ENCODE data around the gene DDAH2. TPM values are rescaled to one million over a fixed set of nuclear protein-coding genes. Genes with fewer than 3 reads are reported as not detected.
"Not testable (repeated sequence)": the region's sequence is repeated elsewhere in the genome, so short reads cannot be mapped to it uniquely, and the experiment has no call there.

Gene DDAH2
- total RNA-seq, 1 donor from 2014 or later, result 12.2 TPM

GRCh38 chr6:31715022-31715958 lies 13.8 kb downstream of the DDAH2 start, which contains the start of gene LY6G6D:
TSS of gene LY6G6D (plus strand) at chr6:31715348. CDS start at chr6:31715356, 8 bp downstream.
- intact Hi-C loops (cut with micrococcal nuclease), result no loop called here

GRCh38 chr6:31713991-31714684 lies 15.0 kb downstream of the DDAH2 start:
- intact Hi-C loops (cut with micrococcal nuclease), result no loop called here

- intact Hi-C loops (cut with micrococcal nuclease), result no loop called here
Observed at GRCh38 chr6:31713465-31713864, 15.6 kb downstream of the DDAH2 start.

- intact Hi-C loops (cut with micrococcal nuclease), result no loop called here
Observed at GRCh38 chr6:31712296-31712695, 16.8 kb downstream of the DDAH2 start.

- intact Hi-C loops (cut with micrococcal nuclease), result no loop called here
Observed at GRCh38 chr6:31711233-31711632, 17.9 kb downstream of the DDAH2 start.

- intact Hi-C loops (cut with micrococcal nuclease), result no loop called here
Observed at GRCh38 chr6:31710523-31711219, 18.4 kb downstream of the DDAH2 start.

- intact Hi-C loops (cut with micrococcal nuclease), result not testable (repeated sequence)
Observed at GRCh38 chr6:31709157-31709556, 19.9 kb downstream of the DDAH2 start.

- intact Hi-C loops (cut with micrococcal nuclease), result no loop called here
Observed at GRCh38 chr6:31708224-31708623, 20.9 kb downstream of the DDAH2 start.

GRCh38 chr6:31707701-31708100 lies 21.4 kb downstream of the DDAH2 start:
- intact Hi-C loops (cut with micrococcal nuclease), result no loop called here

GRCh38 chr6:31706599-31706998 lies 22.5 kb downstream of the DDAH2 start, which contains the start of gene LY6G6F:
TSS of gene LY6G6F (plus strand) at chr6:31706866. CDS start at chr6:31706907, 41 bp downstream.
- intact Hi-C loops (cut with micrococcal nuclease), result no loop called here

- intact Hi-C loops (cut with micrococcal nuclease), result no loop called here
Observed at GRCh38 chr6:31705931-31706330, 23.2 kb downstream of the DDAH2 start.

GRCh38 chr6:31702819-31703716 lies 26.0 kb downstream of the DDAH2 start, which contains the start of gene ABHD16A:
TSS of gene ABHD16A (minus strand) at chr6:31703324. CDS start at chr6:31703281, 43 bp downstream.
- intact Hi-C loops (cut with micrococcal nuclease), result loop anchor here (1.0 to 2.0 kb wide), 15 partner anchors 22 to 474 kb away; partner anchors contain the start of genes AGPAT1, BAG6, DDAH2 and EHMT2

GRCh38 chr6:31702405-31702818 lies 26.7 kb downstream of the DDAH2 start:
- intact Hi-C loops (cut with micrococcal nuclease), result loop anchor here (1.0 to 2.0 kb wide), 4 partner anchors 21 to 474 kb away; partner anchors contain the start of genes AGPAT1, LSM2 and LY6G5C

GRCh38 chr6:31701666-31702404 lies 27.3 kb downstream of the DDAH2 start:
- intact Hi-C loops (cut with micrococcal nuclease), result loop anchor here (1.0 to 2.0 kb wide), 4 partner anchors 21 to 475 kb away; partner anchors contain the start of genes AGPAT1, LSM2 and LY6G5C

- intact Hi-C loops (cut with micrococcal nuclease), result no loop called here
Observed at GRCh38 chr6:31700740-31701401, 28.2 kb downstream of the DDAH2 start.

- intact Hi-C loops (cut with micrococcal nuclease), result no loop called here
Observed at GRCh38 chr6:31697555-31697954, 31.5 kb downstream of the DDAH2 start.

GRCh38 chr6:31693535-31693934 lies 35.6 kb downstream of the DDAH2 start:
- intact Hi-C loops (cut with micrococcal nuclease), result no loop called here

GRCh38 chr6:31692886-31693285 lies 36.2 kb downstream of the DDAH2 start:
- intact Hi-C loops (cut with micrococcal nuclease), result no loop called here

- intact Hi-C loops (cut with micrococcal nuclease), result no loop called here
Observed at GRCh38 chr6:31692353-31692752, 36.7 kb downstream of the DDAH2 start.
